HepG2 (cell line): Measurements from ENCODE around the gene TMBIM4.

Experiments used
- NBN ChIP-seq: fragments of 450-650 bp; conservative IDR thresholded peaks from 2 replicates; pipeline ENCODE4 v1.6.1; 2017
- NFE2L2 ChIP-seq: fragments of 150-350 bp; IDR thresholded peaks from 2 replicates; pipeline ENCODE4 v1.6.1; 2014; ENCODE audit warnings: low read length
- SMC3 ChIP-seq: IDR thresholded peaks from 2 replicates; pipeline ENCODE4 v1.6.1; 2011; ENCODE audit warnings: low read length, improper control_type of control experiment
- ZFP37 ChIP-seq: sonication (generic); formaldehyde crosslinking; IDR thresholded peaks from 2 replicates; pipeline ENCODE4 v1.4.0; 2020; ENCODE audit warnings: missing genetic modification reagents, borderline replicate concordance
- TF ChIP-seq, protein P1 (sequence below): sonication (generic); formaldehyde crosslinking; IDR thresholded peaks from 2 replicates; pipeline ENCODE4 v1.5.1; 2020; ENCODE audit warnings: mild to moderate bottlenecking, missing genetic modification reagents, moderate library complexity
- TF ChIP-seq, protein P2 (sequence below), 2 experiments: fragments of 450-650 bp in 1 of 2; sonication (generic) in 1 of 2; formaldehyde crosslinking in 1 of 2; IDR thresholded peaks; 2 replicates each; pipeline versions ENCODE4 v1.6.1 to v1.8.0; 2016 to 2022; ENCODE audit warnings: antibody characterized with exemption in 1 of 2, mild to moderate bottlenecking in 1 of 2, missing genetic modification reagents in 1 of 2

DNA sequence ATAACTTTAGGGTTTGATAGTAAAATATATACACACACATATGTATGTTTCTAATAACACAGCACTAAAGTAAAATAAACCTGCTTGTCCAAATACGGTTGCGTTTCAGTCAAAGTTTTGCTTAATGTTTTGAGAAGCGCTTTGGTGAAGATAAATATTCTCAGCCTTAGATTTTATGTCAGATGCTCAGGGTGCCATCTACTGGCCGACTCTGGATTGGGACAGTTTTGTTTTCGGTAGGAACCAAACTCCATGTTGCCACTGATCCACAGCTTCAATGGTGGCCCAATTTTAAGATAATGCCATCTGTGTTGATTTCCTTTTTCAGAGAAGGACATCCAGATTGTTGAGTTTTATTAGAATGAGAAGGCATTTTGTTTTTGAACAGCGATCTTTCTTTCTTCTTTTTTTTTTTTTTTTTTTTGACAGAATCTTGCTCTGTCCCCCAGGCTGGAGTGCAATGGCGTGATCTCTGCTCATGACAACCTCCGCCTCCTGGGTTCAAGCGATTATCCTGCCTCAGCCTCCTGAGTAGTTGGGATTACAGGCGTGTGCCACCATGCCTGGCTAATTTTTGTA lies 82.3 kb downstream of the TMBIM4 start:
- TF ChIP-seq, protein P1, sequence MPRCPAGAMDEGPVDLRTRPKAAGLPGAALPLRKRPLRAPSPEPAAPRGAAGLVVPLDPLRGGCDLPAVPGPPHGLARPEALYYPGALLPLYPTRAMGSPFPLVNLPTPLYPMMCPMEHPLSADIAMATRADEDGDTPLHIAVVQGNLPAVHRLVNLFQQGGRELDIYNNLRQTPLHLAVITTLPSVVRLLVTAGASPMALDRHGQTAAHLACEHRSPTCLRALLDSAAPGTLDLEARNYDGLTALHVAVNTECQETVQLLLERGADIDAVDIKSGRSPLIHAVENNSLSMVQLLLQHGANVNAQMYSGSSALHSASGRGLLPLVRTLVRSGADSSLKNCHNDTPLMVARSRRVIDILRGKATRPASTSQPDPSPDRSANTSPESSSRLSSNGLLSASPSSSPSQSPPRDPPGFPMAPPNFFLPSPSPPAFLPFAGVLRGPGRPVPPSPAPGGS (CRISPR knock-in tag), result no peak
- no peak for TF ChIP-seq ZFP37 (CRISPR knock-in tag)
- no peak for TF ChIP-seq NBN
- no peak for TF ChIP-seq NFE2L2
- TF ChIP-seq SMC3, result peak; percentile 82
- TF ChIP-seq, protein P2, sequence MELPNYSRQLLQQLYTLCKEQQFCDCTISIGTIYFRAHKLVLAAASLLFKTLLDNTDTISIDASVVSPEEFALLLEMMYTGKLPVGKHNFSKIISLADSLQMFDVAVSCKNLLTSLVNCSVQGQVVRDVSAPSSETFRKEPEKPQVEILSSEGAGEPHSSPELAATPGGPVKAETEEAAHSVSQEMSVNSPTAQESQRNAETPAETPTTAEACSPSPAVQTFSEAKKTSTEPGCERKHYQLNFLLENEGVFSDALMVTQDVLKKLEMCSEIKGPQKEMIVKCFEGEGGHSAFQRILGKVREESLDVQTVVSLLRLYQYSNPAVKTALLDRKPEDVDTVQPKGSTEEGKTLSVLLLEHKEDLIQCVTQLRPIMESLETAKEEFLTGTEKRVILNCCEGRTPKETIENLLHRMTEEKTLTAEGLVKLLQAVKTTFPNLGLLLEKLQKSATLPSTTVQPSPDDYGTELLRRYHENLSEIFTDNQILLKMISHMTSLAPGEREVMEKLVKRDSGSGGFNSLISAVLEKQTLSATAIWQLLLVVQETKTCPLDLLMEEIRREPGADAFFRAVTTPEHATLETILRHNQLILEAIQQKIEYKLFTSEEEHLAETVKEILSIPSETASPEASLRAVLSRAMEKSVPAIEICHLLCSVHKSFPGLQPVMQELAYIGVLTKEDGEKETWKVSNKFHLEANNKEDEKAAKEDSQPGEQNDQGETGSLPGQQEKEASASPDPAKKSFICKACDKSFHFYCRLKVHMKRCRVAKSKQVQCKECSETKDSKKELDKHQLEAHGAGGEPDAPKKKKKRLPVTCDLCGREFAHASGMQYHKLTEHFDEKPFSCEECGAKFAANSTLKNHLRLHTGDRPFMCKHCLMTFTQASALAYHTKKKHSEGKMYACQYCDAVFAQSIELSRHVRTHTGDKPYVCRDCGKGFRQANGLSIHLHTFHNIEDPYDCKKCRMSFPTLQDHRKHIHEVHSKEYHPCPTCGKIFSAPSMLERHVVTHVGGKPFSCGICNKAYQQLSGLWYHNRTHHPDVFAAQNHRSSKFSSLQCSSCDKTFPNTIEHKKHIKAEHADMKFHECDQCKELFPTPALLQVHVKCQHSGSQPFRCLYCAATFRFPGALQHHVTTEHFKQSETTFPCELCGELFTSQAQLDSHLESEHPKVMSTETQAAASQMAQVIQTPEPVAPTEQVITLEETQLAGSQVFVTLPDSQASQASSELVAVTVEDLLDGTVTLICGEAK (IDR thresholded peaks at IDR 0.05), result no peak
- TF ChIP-seq, protein P2 (CRISPR knock-in tag; IDR thresholded peaks at IDR 0.05), result no peak
